IMR-90 (cell line): ENCODE data around the gene SLC17A9. TPM values are rescaled to one million over a fixed set of nuclear protein-coding genes. Genes with fewer than 3 reads are reported as not detected.

Experiments
- ATAC-seq: fragments of 200-7000 bp; cut with Tn5 transposase; 2 replicates; pipeline ENCODE4 v1.9.1; 2020; ENCODE audit warnings: low read depth, mild to moderate bottlenecking, moderate library complexity
- BruUV-seq: library from RNA; stranded (reverse); fragments of 400-500 nt; replicated peaks from 2 replicates; lab custom pipeline; 2021; lab: Mats Ljungman, UMichigan
- CTCF ChIA-PET: fragments of 300-600 bp; formaldehyde crosslinking; extraction: SDS; loops from one replicate; lab custom pipeline; 2021; ENCODE audit warnings: antibody characterized with exemption; lab: Yijun Ruan, JAX
- POLR2A ChIA-PET: fragments of 300-600 bp; sonication (Branson Sonifier 250); formaldehyde crosslinking; loops from one replicate; lab custom pipeline; 2022; ENCODE audit warnings: antibody characterized with exemption; ENCODE audit not compliant: unreplicated experiment; lab: Charles Lee
- DNase-seq: peaks from one replicate; pipeline ENCODE4 v3.0.0; 2013
- H2AFZ ChIP-seq: replicated peaks from 2 replicates; pipeline ENCODE3; 2013; ENCODE audit warnings: low read length, mild to moderate bottlenecking; ENCODE audit not compliant: poor library complexity
- H2AK5ac ChIP-seq: 2 replicates; pipeline ENCODE4 v1.6.1; 2013; ENCODE audit warnings: low read depth, low read length, inconsistent platforms
- H2AK9ac ChIP-seq: replicated peaks from 2 replicates; pipeline ENCODE3; 2013; ENCODE audit warnings: mild to moderate bottlenecking, low read depth, low read length, moderate library complexity; ENCODE audit not compliant: poor library complexity
- H2BK120ac ChIP-seq: 2 replicates; pipeline ENCODE4 v1.6.1; 2013; ENCODE audit warnings: low read depth, low read length, inconsistent platforms
- H2BK15ac ChIP-seq: 3 replicates; pipeline ENCODE4 v1.6.1; 2013; ENCODE audit warnings: low read depth, low read length, inconsistent platforms
- H2BK20ac ChIP-seq: 2 replicates; pipeline ENCODE4 v1.6.1; 2013; ENCODE audit warnings: low read depth, mild to moderate bottlenecking, inconsistent platforms, low read length, moderate library complexity
- H2BK5ac ChIP-seq: 2 replicates; pipeline ENCODE4 v1.6.1; 2013; ENCODE audit warnings: mild to moderate bottlenecking, low read depth, low read length, inconsistent platforms; ENCODE audit not compliant: poor library complexity, severe bottlenecking
- H3K14ac ChIP-seq: replicated peaks from 2 replicates; pipeline ENCODE4 v1.6.1; 2013; ENCODE audit warnings: low read depth, low read length, inconsistent platforms
- H3K18ac ChIP-seq: 2 replicates; pipeline ENCODE4 v1.6.1; 2013; ENCODE audit warnings: low read depth, low read length, control low read depth
- H3K23ac ChIP-seq: 2 replicates; pipeline ENCODE4 v1.6.1; 2013; ENCODE audit warnings: low read depth, low read length, inconsistent platforms
- H3K27ac ChIP-seq: 2 replicates; pipeline ENCODE4 v1.5.1; 2013; ENCODE audit warnings: mild to moderate bottlenecking, control low read depth, low read length; ENCODE audit not compliant: insufficient read depth
- H3K27me3 ChIP-seq: 2 replicates; pipeline ENCODE4 v1.6.1; 2013; ENCODE audit warnings: low read length; ENCODE audit not compliant: control insufficient read depth, insufficient read depth
- H3K36me3 ChIP-seq: 2 replicates; pipeline ENCODE4 v1.6.1; 2013; ENCODE audit warnings: low read length, mixed read lengths; ENCODE audit not compliant: control insufficient read depth, insufficient read depth
- H3K4ac ChIP-seq: 2 replicates; pipeline ENCODE4 v1.6.1; 2013; ENCODE audit warnings: low read depth, low read length, inconsistent platforms
- H3K4me1 ChIP-seq: 2 replicates; pipeline ENCODE4 v1.6.1; 2013; ENCODE audit warnings: low read length, mixed read lengths; ENCODE audit not compliant: control insufficient read depth, insufficient read depth
- H3K4me2 ChIP-seq: 2 replicates; pipeline ENCODE4 v1.6.1; 2013; ENCODE audit warnings: low read depth, mild to moderate bottlenecking, control low read depth, low read length, moderate library complexity
- H3K4me3 ChIP-seq: 2 replicates; pipeline ENCODE4 v1.5.1; 2013; ENCODE audit warnings: low read depth, mild to moderate bottlenecking, control low read depth, low read length, moderate library complexity; ENCODE audit not compliant: insufficient read depth
- H3K56ac ChIP-seq: 2 replicates; pipeline ENCODE4 v1.6.1; 2013; ENCODE audit warnings: low read length, inconsistent platforms; ENCODE audit not compliant: insufficient read depth; ENCODE audit errors: extremely low read depth
- H3K79me1 ChIP-seq, 2 experiments: 2 replicates each; pipeline ENCODE4 v1.6.1; 2013; ENCODE audit warnings: low read length in 2 of 2, inconsistent platforms in 1 of 2, low read depth in 1 of 2
- H3K9ac ChIP-seq: 2 replicates; pipeline ENCODE4 v1.6.1; 2013; ENCODE audit warnings: low read depth, low read length, control low read depth
- H3K9me1 ChIP-seq: 2 replicates; pipeline ENCODE4 v1.6.1; 2013; ENCODE audit warnings: low read length, inconsistent platforms; ENCODE audit not compliant: insufficient read depth
- H3K9me3 ChIP-seq: 2 replicates; pipeline ENCODE4 v1.6.1; 2013; ENCODE audit warnings: low read length; ENCODE audit not compliant: control insufficient read depth, insufficient read depth
- H4K20me1 ChIP-seq: 2 replicates; pipeline ENCODE4 v1.6.1; 2013; ENCODE audit warnings: low read length, inconsistent platforms; ENCODE audit not compliant: insufficient read depth
- H4K5ac ChIP-seq: 2 replicates; pipeline ENCODE4 v1.6.1; 2013; ENCODE audit warnings: mild to moderate bottlenecking, low read depth, low read length, control low read depth
- H4K8ac ChIP-seq, 2 experiments: 2 replicates each; pipeline ENCODE4 v1.6.1; 2013; ENCODE audit warnings: low read depth in 2 of 2, low read length in 2 of 2, control low read depth in 1 of 2, inconsistent platforms in 1 of 2
- H4K91ac ChIP-seq: 2 replicates; pipeline ENCODE4 v1.6.1; 2013; ENCODE audit warnings: low read depth, low read length, inconsistent platforms; ENCODE audit not compliant: insufficient read depth
- BHLHE40 ChIP-seq: fragments of 150-350 bp; IDR thresholded peaks from 2 replicates; pipeline ENCODE4 v1.6.1; 2016; ENCODE audit warnings: mild to moderate bottlenecking, low read depth, low read length
- CEBPB ChIP-seq: IDR thresholded peaks from 2 replicates; pipeline ENCODE4 v1.6.1; 2012; ENCODE audit warnings: low read depth, low read length, improper control_type of control experiment
- CHD1 ChIP-seq: IDR thresholded peaks from 2 replicates; pipeline ENCODE4 v1.6.1; 2012; ENCODE audit warnings: low read depth, low read length, improper control_type of control experiment
- CTCF ChIP-seq: conservative IDR thresholded peaks from 2 replicates; pipeline ENCODE4 v1.5.1; 2012; ENCODE audit warnings: mild to moderate bottlenecking, low read depth, low read length, improper control_type of control experiment
- ELK1 ChIP-seq: fragments of 150-350 bp; IDR thresholded peaks from 2 replicates; pipeline ENCODE4 v1.6.1; 2016; ENCODE audit warnings: low read depth, mild to moderate bottlenecking, low read length, moderate library complexity, borderline replicate concordance
- FOS ChIP-seq: fragments of 150-350 bp; IDR thresholded peaks from 2 replicates; pipeline ENCODE4 v1.6.1; 2016; ENCODE audit warnings: low read depth, low read length
- MAFK ChIP-seq: IDR thresholded peaks from 2 replicates; pipeline ENCODE4 v1.6.1; 2012; ENCODE audit warnings: low read depth, low read length, improper control_type of control experiment
- MAZ ChIP-seq: IDR thresholded peaks from 2 replicates; pipeline ENCODE4 v1.6.1; 2012; ENCODE audit warnings: low read depth, mild to moderate bottlenecking, low read length, improper control_type of control experiment, moderate library complexity, borderline replicate concordance
- MXI1 ChIP-seq: IDR thresholded peaks from 2 replicates; pipeline ENCODE4 v1.6.1; 2012; ENCODE audit warnings: low read depth, mild to moderate bottlenecking, low read length, moderate library complexity, borderline replicate concordance
- NFE2L2 ChIP-seq: fragments of 150-350 bp; IDR thresholded peaks from 2 replicates; pipeline ENCODE4 v1.6.1; 2016; ENCODE audit warnings: low read depth, mild to moderate bottlenecking, low read length
- POLR2A ChIP-seq: IDR thresholded peaks from 2 replicates; pipeline ENCODE4 v1.6.1; 2012; ENCODE audit warnings: mild to moderate bottlenecking, low read depth, low read length
- RAD21 ChIP-seq: IDR thresholded peaks from 2 replicates; pipeline ENCODE4 v1.6.1; 2012; ENCODE audit warnings: low read length, improper control_type of control experiment
- RCOR1 ChIP-seq: IDR thresholded peaks from 2 replicates; pipeline ENCODE4 v1.6.1; 2012; ENCODE audit warnings: mild to moderate bottlenecking, low read length, improper control_type of control experiment; ENCODE audit not compliant: insufficient replicate concordance
- RFX5 ChIP-seq: IDR thresholded peaks from 2 replicates; pipeline ENCODE4 v1.8.0; 2012; ENCODE audit warnings: low read depth, mild to moderate bottlenecking, low read length, moderate library complexity
- SMC3 ChIP-seq: fragments of 150-350 bp; IDR thresholded peaks from 2 replicates; pipeline ENCODE4 v1.6.1; 2016; ENCODE audit warnings: low read depth, mild to moderate bottlenecking, antibody characterized with exemption, low read length, moderate library complexity
- USF2 ChIP-seq: fragments of 150-350 bp; IDR thresholded peaks from 2 replicates; pipeline ENCODE4 v1.6.1; 2017; ENCODE audit warnings: mild to moderate bottlenecking, antibody characterized with exemption, low read length, low read depth
- WGBS, 2 experiments: methylation state at CpG; one replicate each; pipeline versions ENCODE4 v1.1.5 to v1.1.7; 2013; ENCODE audit warnings: missing lambda C conversion rate in 2 of 2; ENCODE audit not compliant: insufficient read length in 1 of 2; ENCODE audit errors: extremely low coverage in 2 of 2; 5-methylcytosine and 5-hydroxymethylcytosine counted together
- dilution Hi-C: fragments of 300-500 bp; cut with HindIII; formaldehyde crosslinking; loops from one replicate; pipeline ENCODE4 v1.14.3; 2018; ENCODE audit warnings: low sequenced_read_pairs; ENCODE audit not compliant: unreplicated experiment
- in situ Hi-C: fragments of 300-500 bp; cut with MboI; formaldehyde crosslinking; loops from 3 replicates; pipeline ENCODE4 v1.14.3; 2019; ENCODE audit warnings: low sequenced_read_pairs, inconsistent platforms, mixed read lengths
- intact Hi-C: fragments of 100-400 bp; cut with micrococcal nuclease; formaldehyde crosslinking; loops from 2 replicates; pipeline ENCODE4 v1.10.0; 2022
- polyA plus RNA-seq, 3 experiments: library from polyadenylated mRNA; depleted of rRNA; stranded (reverse); fragments of >200 nt; gene quantifications; 2 replicates each; pipeline ENCODE4 v1.2.3, GENCODE V29; 2012; ENCODE audit warnings: low replicate concordance in 1 of 3
- total RNA-seq: library from RNA; depleted of rRNA; stranded (reverse); fragments of >200 nt; gene quantifications from 2 replicates; pipeline ENCODE4 v1.2.3, GENCODE V29; 2012

SLC17A9 gene
- total and polyA plus RNA-seq, 2 of the 4 experiments (the other 2 are of a cell fraction) = 2.2 to 14.4 TPM

GRCh38 chr20:62996596-62996982, 44.1 kb downstream of the SLC17A9 start:
- no peak overlapping the region for H2BK120ac ChIP-seq
- H3K56ac ChIP-seq = no peak overlapping the region
- no peak overlapping the region for H3K9ac ChIP-seq
- H4K5ac ChIP-seq = no peak overlapping the region
- no peaks in the 10 kb centered on the region for H3K36me3 ChIP-seq
- TF ChIP-seq USF2 (no peak), RCOR1 (no peak), MXI1 (no peak), RFX5 (no peak), CTCF (no peak), BHLHE40 (no peak), SMC3 (no peak), NFE2L2 (no peak), ELK1 (no peak), MAZ (no peak), MAFK (no peak), FOS (no peak), CHD1 (no peak), CEBPB (no peak), RAD21 (no peak), POLR2A (no peak)
- intact Hi-C loops = no loop called here
- no peaks in the 10 kb centered on the region for H3K9me3 ChIP-seq
- no peak overlapping the region for H2AK9ac ChIP-seq
- no peak overlapping the region for H3K14ac ChIP-seq
- no TSS peak for BruUV-seq
- POLR2A ChIA-PET = no interaction called here
- no peak overlapping the region for H3K4ac ChIP-seq
- no peaks in the 10 kb centered on the region for H3K4me1 ChIP-seq
- no peak overlapping the region for H3K4me2 ChIP-seq
- no peaks in the 10 kb centered on the region for H4K20me1 ChIP-seq
- ATAC-seq (no peak), DNase-seq (no peak)
- H2BK5ac ChIP-seq = no peak overlapping the region
- no peak overlapping the region for H2BK15ac ChIP-seq
- no peak overlapping the region for H4K91ac ChIP-seq
- CTCF ChIA-PET = no interaction called here
- H2AFZ ChIP-seq = no peak overlapping the region
- no peak overlapping the region for H3K4me3 ChIP-seq
- in situ Hi-C loops = no loop called here
- H2AK5ac ChIP-seq = no peak overlapping the region
- dilution Hi-C loops = no loop called here
- H2BK20ac ChIP-seq = no peak overlapping the region
- H3K18ac ChIP-seq = no peak overlapping the region
- H3K23ac ChIP-seq = no peak overlapping the region
- no peak overlapping the region for H3K27ac ChIP-seq
- H4K8ac ChIP-seq = no peak overlapping the region
- 40% methylated on average over 2 of the region's 14 CpGs; no CpG with 5 or more reads in 1 of the 2 experiments for WGBS, 2 experiments
- H3K27me3 ChIP-seq = peaks cover 78% of the 10 kb centered on the region
- H3K79me1 ChIP-seq = no peaks in the 10 kb centered on the region
- no peaks in the 10 kb centered on the region for H3K9me1 ChIP-seq
